ENCODE results near the gene SPAG16. TPM values are rescaled to one million over a fixed set of nuclear protein-coding genes. Genes with fewer than 3 reads are reported as not detected.

Gene SPAG16
- total RNA-seq, 1 experiment from 2014 or later: 17.3 TPM

- Histone ChIP-seq H3K27me3 (ENCODE audit: insufficient read depth, low read length) (no peaks in the 10 kb centered on the region), H3K23me2 (ENCODE audit: insufficient read length, low read depth, low read length, poor library complexity, severe bottlenecking) (peaks cover 5% of the 10 kb centered on the region), H4K5ac (ENCODE audit: insufficient read length, low read depth, low read length) (no peak overlapping the region), H2BK120ac (ENCODE audit: low read depth, low read length, poor library complexity, severe bottlenecking) (no peak overlapping the region), H2BK20ac (ENCODE audit: low read depth, low read length, poor library complexity, severe bottlenecking) (no peak overlapping the region), H3K9ac (ENCODE audit: extremely low read depth, insufficient read length, low read length) (no peak overlapping the region), H3K9me3 (ENCODE audit: control insufficient read depth, low read depth, low read length) (peaks cover 5% of the 10 kb centered on the region), H3K18ac (ENCODE audit: insufficient read length, low read depth, low read length) (no peak overlapping the region), H3K27ac (ENCODE audit: insufficient read length, low read depth, low read length) (no peak overlapping the region), H4K91ac (ENCODE audit: insufficient read length, low read depth, low read length) (no peak overlapping the region), H3K79me2 (ENCODE audit: insufficient read depth, low read length) (no peaks in the 10 kb centered on the region), H3K4me1 (ENCODE audit: insufficient read depth, low read length) (no peaks in the 10 kb centered on the region), H3K14ac (ENCODE audit: insufficient read depth, low read length) (no peak overlapping the region), H2BK12ac (ENCODE audit: insufficient read length, low read depth, low read length) (no peak overlapping the region), H3K4ac (ENCODE audit: low read depth, low read length) (no peak overlapping the region), H3K23ac (ENCODE audit: insufficient read length, low read depth, low read length) (no peak overlapping the region), H3K56ac (ENCODE audit: insufficient read length, low read depth, low read length) (no peak overlapping the region), H3K79me1 (ENCODE audit: insufficient read depth, low read depth, low read length, poor library complexity, severe bottlenecking) (no peaks in the 10 kb centered on the region), H2AK5ac (ENCODE audit: insufficient read length, low read length) (no peak overlapping the region), H4K8ac (replicated peaks; ENCODE audit: insufficient read length, low read depth, low read length) (no peak overlapping the region), H2BK5ac (ENCODE audit: insufficient read length, low read length) (no peak overlapping the region), H3K4me2 (ENCODE audit: insufficient read depth, insufficient read length, low read length) (no peak overlapping the region), H2BK15ac (ENCODE audit: low read depth, low read length) (no peak overlapping the region), H2AFZ (ENCODE audit: low read length) (no peak overlapping the region), H3T11ph (ENCODE audit: low read length) (no peak overlapping the region), H4K20me1 (ENCODE audit: control insufficient read depth, insufficient read depth, insufficient read length) (no peaks in the 10 kb centered on the region)
- Mint-ChIP-seq H3K4me3 (no peak overlapping the region), H3K27me3 (ENCODE audit: low read depth) (no peaks in the 10 kb centered on the region), H3K4me1 (peaks cover 6 to 9% of the 10 kb centered on the region in 2 experiments), H3K27ac (no peak overlapping the region), H3K36me3 (ENCODE audit: insufficient read depth in 1 of 3, low read depth in 3 of 3) (peaks cover 6 to 9% (median 9%) of the 10 kb centered on the region in 3 experiments; a peak in 5 of 7 replicates), H3K9me3 (peaks cover 14 to 15% of the 10 kb centered on the region in 2 experiments)
- WGBS (ENCODE audit: extremely low coverage, insufficient read length, low lambda C conversion rate): no CpG with 5 or more reads among the region's 1 CpG
- TF ChIP-seq, protein P1, sequence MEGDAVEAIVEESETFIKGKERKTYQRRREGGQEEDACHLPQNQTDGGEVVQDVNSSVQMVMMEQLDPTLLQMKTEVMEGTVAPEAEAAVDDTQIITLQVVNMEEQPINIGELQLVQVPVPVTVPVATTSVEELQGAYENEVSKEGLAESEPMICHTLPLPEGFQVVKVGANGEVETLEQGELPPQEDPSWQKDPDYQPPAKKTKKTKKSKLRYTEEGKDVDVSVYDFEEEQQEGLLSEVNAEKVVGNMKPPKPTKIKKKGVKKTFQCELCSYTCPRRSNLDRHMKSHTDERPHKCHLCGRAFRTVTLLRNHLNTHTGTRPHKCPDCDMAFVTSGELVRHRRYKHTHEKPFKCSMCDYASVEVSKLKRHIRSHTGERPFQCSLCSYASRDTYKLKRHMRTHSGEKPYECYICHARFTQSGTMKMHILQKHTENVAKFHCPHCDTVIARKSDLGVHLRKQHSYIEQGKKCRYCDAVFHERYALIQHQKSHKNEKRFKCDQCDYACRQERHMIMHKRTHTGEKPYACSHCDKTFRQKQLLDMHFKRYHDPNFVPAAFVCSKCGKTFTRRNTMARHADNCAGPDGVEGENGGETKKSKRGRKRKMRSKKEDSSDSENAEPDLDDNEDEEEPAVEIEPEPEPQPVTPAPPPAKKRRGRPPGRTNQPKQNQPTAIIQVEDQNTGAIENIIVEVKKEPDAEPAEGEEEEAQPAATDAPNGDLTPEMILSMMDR (conservative IDR thresholded peaks at IDR 0.05): no peak
- DNase-seq: no peak
Measured at GRCh38 chr2:213279971-213280370, 4.3 kb upstream of the SPAG16 start.

All from H9 (cell line).